ENCODE measurements around the gene SCUBE2.

SCUBE2 gene

GRCh38 chr11:9028581-9028980 is 62.8 kb downstream of the SCUBE2 start (continued):
- TF ChIP-seq GFI1B (tag by site-specific recombination; IDR thresholded peaks at IDR 0.05): no peak
- TF ChIP-seq ELK4 (IDR thresholded peaks at IDR 0.05; ENCODE audit: borderline replicate concordance, low read depth, low read length): no peak
- no peak for TF ChIP-seq ZBTB7A (tag by site-specific recombination; IDR thresholded peaks at IDR 0.05; ENCODE audit: low read depth)
- TF ChIP-seq ZNF626 (tag by site-specific recombination; IDR thresholded peaks at IDR 0.05): no peak
- TF ChIP-seq PRDM2 (tag by site-specific recombination; IDR thresholded peaks at IDR 0.05; ENCODE audit: borderline replicate concordance): no peak
- no peak for TF ChIP-seq ZNF624 (tag by site-specific recombination; IDR thresholded peaks at IDR 0.05)
- TF ChIP-seq ZNF768 (tag by site-specific recombination; IDR thresholded peaks at IDR 0.05): no peak

GRCh38 chr11:9025101-9025850 is 66.1 kb downstream of the SCUBE2 start:
- Histone ChIP-seq H3K4me1 (ENCODE audit: control insufficient read depth, insufficient read depth, low read length) (no peaks in the 10 kb centered on the region), H3K27ac (ENCODE audit: extremely low read depth, low read depth, low read length) (no peak overlapping the region), H3K4me3 (ENCODE audit: low read depth, low read length) (no peak overlapping the region), H3K9me3 (ENCODE audit: control insufficient read depth, insufficient read depth, low read depth, low read length) (no peaks in the 10 kb centered on the region), H3K36me3 (ENCODE audit: control insufficient read depth in 2 of 2, insufficient read depth in 1 of 2, low read length in 2 of 2) (no peaks in the 10 kb centered on the region)
- POLR2A ChIA-PET: no interaction called here
- CTCF ChIA-PET: interaction anchor here (1.0 to 2.2 kb wide), 2 partner anchors 9 to 10 kb away, joined by 3 to 12 read pairs; no protein-coding TSS in a partner anchor
- TF ChIP-seq ZNF571 (tag by site-specific recombination; IDR thresholded peaks at IDR 0.05) (no peak), SALL2 (tag by site-specific recombination; IDR thresholded peaks at IDR 0.05; ENCODE audit: borderline replicate concordance) (no peak), ZNF449 (tag by site-specific recombination; IDR thresholded peaks at IDR 0.05) (no peak), CTCF (tag by site-specific recombination; IDR thresholded peaks at IDR 0.05) (no peak), ZFP69B (tag by site-specific recombination; IDR thresholded peaks at IDR 0.05) (no peak), RBAK (tag by site-specific recombination; IDR thresholded peaks at IDR 0.05) (no peak), ZFHX2 (tag by site-specific recombination; conservative IDR thresholded peaks at IDR 0.05) (no peak), ZSCAN30 (tag by site-specific recombination; IDR thresholded peaks at IDR 0.05) (no peak), ZNF530 (tag by site-specific recombination; IDR thresholded peaks at IDR 0.05; ENCODE audit: low read depth) (no peak), IKZF3 (tag by site-specific recombination; IDR thresholded peaks at IDR 0.05) (no peak), ZNF10 (tag by site-specific recombination; IDR thresholded peaks at IDR 0.05) (no peak), ZBTB7A (tag by site-specific recombination; IDR thresholded peaks at IDR 0.05; ENCODE audit: low read depth) (no peak), ZNF391 (tag by site-specific recombination; IDR thresholded peaks at IDR 0.05; ENCODE audit: borderline replicate concordance, low read depth) (no peak), ZNF146 (tag by site-specific recombination; IDR thresholded peaks at IDR 0.05) (no peak), MEIS1 (CRISPR knock-in tag; IDR thresholded peaks at IDR 0.05; ENCODE audit: borderline replicate concordance) (no peak), ZNF140 (tag by site-specific recombination; IDR thresholded peaks at IDR 0.05) (no peak), ZBTB48 (tag by site-specific recombination; IDR thresholded peaks at IDR 0.05) (no peak), HOXC10 (CRISPR knock-in tag; IDR thresholded peaks at IDR 0.05) (no peak), ZNF558 (tag by site-specific recombination; IDR thresholded peaks at IDR 0.05) (no peak)
